ENCODE data around the gene CCBE1.

The CCBE1 gene

DNA sequence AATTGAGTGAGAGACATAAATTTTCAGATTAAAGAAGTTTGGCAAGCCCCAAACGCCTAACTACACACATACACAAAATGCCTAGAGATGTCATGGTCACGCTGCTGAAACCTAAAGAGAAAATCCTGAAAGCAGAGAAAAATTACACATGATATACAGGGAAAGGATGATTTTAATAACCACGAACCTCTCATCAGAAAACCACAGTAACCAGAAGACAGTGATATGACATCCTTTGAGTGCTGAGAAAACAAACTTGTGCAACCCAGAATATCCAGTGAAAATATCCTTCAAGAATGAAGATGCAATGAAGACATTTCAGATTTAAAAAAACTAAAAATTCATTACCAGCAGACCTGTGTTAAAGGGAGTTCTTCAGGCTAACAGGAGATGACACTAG, 215.8 kb downstream of the CCBE1 start:
- DNase-seq: no peak

DNA sequence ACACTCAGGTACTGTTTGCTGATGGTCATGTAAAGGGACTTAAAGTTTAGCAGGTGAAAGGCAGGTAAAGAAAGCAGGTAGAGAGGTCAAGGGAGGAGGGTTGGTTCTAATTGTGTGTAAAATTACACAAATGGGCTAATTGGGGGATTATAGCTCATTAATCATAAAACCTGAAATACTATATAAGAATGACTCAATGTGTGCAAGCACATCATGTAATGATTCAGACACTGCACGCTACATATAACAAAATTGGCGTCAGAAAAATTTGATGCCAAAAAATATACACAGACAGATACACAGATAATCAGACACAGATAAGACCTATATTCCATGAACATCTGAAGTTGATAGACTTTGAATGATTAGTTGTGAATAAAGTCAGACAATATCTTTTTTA, 217.4 kb downstream of the CCBE1 start:
- no peak for DNase-seq

DNA sequence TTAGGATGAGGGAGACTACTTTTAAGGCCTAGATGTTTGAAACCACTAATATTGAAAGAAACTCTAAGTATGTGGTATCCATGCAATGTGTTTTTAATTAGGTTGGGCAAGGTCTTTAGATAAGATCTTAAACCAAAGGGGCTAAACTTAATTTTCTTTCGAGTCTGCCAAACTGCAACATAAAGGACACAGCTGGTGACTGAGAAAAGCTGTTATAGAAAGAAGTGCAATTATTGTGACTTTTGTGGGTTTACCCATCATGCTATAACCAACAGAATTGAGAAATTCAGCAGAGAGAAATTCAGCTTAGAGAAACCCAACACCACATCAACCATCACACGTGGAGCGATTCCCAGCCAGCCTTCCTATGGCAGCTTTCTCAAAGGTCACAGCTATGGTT, 218.6 kb downstream of the CCBE1 start:
- DNase-seq: no peak

DNA sequence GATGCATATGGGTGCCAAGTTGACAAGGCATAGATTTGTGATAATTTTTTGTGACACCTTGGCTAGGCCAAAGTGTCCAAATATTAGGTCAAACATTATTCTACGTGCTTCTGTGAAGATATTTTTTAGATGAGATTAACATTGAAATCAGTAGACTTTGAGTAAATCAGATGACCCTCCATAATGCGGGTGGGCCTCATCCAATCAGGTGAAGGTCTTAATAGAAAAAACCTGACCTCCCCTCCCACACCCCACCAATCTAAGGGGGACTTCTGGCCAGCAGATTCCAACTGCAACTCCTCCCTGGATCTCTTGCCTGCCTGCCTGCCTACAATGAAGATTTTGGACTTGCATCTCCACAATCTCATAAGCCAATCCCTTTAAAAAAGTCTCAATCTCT, 219.4 kb downstream of the CCBE1 start:
- no peak for DNase-seq

DNA sequence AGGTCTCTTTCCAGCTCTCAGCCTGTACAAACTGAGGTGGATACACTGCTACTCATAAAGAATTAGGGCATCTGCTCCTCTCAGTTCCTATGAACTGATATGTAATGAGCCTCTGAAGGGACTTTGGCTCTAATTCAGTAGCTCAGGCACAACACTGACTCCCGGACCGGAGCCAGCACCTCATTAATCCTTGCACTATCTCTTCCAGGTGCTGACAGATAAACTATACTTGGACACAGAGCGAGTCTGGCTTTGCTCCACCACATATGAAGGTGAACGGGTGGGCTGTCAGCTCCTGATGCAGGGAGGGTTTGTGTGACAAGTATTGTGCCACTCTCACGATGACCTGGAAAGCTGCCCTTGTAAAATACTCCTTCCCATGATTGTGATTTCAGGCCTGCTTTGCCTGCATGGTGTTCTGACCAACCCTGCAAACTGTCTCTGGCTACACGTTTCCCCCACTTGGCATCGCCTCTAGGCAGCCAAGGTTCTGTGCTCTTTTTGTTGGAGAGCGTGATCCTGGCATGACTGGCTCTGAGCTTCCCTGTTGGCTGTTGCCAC, 226.6 kb downstream of the CCBE1 start:
- DNase-seq: no peak

DNA sequence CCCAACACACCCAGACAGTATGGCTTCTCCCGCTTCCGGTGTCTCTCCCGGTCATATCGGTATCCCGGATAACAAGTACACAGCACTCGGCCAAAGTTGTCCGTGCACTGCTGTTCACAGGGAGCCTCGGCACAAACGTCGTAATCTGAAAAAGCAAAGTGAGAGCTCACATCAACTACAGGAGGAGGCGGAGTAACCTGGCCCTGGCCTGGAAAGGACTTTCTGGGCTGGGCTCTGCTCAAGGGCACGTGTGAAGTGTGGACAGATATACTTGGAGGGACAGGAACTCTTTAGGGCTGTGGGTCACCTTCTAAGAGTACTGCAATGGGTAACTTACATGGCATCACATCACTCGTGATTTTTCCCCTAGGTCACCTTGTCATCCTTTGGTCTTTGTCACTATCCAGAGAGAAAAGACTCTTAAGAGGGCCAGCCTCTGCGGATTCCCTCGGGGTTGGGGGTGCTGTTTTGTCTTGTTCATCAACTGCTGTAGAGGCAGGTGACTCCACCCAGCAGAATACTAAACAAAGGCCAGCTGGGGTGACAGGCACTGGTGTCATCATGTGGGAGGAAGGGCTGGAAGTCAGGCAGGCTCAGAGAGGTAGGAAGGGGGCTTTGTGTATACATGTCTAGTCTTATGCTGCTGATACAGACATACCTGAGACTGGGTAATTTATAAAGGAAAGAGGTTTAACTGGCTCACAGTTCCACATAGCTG, 227.6 kb downstream of the CCBE1 start:
- DNase-seq: no peak

DNA sequence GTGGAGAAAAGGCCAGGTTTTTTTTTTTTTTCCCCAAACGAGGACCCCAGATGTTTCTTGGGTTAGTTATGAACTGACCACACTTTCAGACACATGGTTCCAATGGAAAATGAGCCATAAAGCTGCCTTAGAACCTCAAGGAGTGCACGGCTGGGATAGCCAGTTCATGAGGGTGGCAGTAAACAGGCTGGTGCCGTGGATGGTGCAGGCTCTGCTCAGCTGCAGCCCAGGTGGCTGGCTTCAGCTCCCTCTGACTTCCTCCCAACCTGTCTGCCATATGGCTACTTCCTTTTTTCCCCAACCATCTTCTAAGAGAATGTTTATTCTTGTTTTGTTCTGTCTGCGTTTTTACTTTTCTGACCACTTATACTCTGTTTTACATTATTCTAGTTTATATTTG, 228.4 kb downstream of the CCBE1 start:
- no peak for DNase-seq

DNA sequence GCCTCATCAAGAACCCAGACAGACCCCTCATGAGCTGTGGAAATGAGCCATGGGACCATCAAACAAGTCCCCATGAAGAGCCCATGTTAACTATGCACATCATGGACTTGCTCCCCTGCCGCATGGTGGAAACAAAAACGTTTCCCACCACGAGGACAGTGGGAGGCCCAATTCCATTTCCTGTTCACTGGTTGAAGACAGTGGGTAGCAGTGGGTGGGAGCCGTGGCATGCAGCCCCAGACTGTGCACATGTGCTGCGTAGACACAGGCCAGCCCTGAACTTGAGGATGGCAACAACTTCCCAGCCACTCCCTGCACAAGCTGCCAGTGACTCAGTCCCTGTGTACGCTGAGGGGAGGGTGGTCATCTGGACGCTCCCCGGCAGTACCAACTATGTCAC, 229.7 kb downstream of the CCBE1 start:
- DNase-seq: no peak

DNA sequence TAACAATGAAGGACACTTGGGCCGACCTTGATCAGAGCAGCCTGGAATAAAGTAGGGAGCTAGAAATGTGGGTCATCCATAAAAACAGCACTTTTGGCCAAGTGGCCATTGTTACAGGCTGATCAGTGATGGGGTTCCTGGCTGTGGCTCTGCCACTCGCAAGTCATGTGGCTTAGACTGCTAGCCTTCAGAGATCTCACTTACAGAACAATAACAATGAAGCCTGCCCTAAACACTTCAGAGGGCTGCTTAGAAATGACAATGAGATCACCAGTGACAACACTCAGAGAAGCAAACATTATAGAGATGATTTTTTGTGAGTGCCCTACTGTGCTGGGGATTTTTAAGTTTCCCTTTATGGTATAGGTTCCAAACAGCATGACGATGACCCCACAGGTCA, 230.2 kb downstream of the CCBE1 start:
- DNase-seq: no peak

DNA sequence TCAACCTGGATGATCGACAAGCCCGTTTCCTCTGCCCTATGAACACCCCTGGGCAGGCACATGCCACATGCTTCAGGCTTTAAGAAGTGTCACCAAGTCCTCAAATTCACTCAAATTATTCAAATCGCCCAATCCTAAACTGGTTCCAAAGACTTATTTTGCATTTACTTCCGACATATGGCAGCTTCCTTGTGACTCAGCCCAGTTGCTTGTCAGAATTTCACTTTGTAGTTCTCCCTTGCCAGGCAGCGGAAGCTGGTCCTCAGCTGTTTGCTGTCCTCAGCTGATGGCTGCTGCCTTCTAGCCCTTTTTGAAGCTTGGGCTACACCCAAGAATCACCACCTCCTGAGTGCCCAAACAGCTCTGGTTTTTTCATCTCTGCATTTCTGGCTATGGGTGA, 232.7 kb downstream of the CCBE1 start:
- no peak for DNase-seq

DNA sequence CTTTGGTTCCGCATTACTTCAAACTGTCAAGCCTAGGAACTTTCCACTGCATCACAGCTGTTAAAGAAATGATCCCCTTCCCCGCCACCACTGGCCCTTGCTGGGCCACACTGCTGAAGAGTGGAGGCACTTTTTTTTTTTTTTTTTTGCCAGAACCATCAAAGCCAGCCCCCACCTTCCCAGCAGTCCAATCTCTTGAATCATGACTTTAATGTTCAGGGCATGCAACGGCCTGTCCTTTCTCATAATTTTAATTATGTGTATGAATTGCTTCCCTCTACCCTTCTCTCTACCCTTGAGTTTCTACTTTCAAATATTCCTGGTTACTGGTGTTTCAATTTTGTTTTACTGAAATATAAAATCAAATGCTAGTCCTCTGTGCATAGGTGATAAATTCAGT, 236.1 kb downstream of the CCBE1 start:
- no peak for DNase-seq

DNA sequence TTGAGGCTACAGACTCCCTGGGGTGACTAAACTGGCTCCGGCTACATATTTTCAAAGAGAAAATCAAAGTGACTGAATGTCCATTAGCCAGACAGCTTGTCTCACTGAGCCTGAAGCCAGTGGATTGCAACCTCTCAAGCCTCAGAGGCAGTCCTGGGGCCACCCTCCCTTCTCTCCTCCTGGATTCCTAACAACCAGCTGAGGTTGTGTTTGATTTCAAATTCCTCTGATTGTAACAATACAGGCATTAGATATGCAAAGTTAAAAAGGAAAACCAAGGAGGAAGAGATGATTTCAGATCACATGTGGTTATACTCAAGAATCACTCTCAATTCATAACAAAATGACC, 237.2 kb downstream of the CCBE1 start:
- DNase-seq: no peak

DNA sequence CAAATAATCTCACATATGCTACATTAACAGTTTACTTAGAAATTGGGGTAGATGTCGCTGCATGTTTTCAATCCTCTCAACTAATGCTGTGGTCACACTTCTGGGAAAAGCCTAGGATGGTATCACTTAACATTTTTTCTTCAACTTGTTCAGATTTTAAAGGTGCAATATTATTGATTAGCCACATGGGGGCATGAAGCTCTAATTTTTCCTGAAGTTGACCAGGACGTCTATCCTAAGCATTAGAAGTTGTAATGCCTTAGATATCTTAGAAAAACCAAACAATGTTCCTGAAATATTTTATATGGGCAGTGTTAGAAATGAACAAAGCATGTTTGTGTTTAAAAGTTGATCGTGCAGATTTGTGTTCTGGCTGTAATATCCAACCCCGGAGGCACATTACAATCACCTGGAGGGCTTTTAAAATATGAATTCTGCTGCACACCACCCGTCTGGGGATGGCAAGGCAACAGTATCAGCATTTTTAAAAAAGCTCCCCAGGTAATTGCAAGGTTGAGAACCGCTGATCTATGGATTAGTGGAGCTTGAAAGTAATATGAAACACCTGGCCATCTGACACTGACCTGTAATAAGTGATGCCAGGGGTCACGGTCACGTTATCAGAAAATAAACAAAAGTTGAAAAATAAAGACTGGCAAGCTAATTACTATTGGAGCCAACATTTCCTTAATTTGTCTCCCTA, 237.7 kb downstream of the CCBE1 start:
- no peak for DNase-seq

DNA sequence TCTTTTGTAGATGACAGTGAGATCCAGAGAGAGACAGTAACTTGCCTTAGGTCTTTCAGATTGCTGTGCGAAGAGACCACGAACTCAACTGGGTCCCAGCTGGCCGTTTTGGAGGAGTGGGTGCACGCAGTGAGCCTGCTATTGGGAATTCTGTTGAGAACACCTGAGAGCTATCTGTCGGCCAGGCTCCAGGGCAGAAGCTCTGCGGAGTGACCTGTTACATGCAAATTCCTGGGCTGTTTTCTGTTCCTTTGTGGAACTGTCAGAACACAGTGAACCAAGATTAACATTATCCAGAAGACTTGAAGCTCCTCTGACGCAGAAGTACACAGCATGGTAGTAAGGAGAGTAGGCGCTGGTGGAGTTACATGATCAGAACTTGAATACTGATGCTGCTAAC, 238.6 kb downstream of the CCBE1 start:
- no peak for DNase-seq

DNA sequence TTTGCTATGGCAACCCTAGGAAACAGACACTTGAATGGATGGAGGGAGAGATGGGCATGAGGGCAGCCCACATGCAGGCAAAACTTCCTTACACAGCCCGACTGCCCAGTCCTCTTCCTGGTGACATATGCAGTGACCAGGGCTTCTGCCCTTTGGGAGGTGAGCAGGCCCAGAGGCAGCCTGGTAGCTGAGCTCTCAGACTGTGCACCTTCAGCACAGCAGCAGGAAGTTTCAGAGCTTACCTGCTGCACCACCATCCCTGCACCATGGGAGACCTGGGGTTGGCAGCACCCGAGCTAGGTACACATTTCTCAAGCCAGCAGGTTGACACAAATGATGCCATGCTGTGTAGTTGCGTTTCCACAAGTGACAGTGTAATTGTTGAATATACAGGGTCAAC, 240.6 kb downstream of the CCBE1 start:
- DNase-seq: no peak

DNA sequence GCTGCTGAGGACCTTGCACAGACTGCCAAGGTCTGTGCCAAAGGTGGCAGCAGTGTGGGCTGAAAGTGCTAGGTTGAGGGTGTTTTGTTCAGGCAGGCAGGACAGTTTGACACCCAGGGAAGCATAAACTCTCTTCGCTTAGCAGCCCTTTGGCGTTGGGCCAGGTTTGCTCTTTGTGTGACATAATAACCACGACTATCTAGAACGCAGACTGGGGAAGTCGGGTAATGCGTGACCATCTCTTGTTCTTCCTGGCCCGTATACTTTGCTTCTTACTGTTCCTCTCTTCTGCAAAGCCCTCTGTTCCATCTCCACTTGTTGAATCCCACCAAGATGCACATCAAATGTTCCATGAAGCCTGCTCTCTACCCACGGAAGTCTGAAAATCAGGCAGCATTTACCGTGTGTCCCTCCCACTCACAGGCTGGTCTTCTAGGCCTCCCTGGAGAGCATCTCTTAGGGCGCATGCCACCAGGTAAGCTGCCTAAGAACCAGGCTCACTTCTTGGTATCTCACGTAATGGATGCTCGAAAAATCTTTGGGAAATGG, 241.4 kb downstream of the CCBE1 start:
- DNase-seq: no peak

DNA sequence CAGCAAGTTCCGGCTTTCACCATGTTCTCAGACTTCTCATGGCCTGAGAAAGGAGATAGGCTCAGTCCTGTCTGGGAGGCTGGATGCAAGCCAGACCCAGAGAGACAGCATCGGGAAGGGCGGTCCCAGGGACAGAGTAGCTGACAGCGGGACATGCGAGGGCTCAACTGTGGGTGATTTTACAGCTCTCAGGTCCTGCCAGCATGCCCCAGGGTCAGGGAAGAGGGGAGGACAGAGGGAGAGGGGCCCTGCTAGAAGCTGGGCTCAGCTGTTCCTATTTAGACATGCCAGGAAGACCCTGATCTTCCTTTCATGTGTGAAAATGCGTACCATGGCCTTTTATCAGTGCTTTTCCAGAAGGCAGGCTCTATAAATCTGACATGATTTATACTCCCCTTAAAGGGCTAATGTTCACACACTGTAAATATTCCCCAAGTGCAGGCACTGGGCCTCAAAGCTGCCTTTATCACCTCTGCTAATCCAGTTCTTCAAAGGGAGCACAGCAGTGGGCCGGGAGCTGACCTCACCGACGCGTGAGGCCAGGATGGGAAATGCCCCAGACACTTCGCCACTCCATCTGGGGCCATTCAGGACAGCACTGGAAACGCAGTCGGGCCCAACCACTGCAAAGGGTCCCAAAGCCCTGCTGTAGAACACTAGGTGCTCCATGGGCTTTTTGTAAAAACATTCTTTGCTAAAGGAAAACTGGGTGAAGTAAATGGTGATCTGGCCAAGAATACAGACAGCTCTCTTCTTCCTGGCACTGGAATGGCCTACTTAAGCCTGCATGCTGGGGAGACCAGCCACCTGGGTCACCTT, 242.1 kb downstream of the CCBE1 start:
- DNase-seq: no peak

DNA sequence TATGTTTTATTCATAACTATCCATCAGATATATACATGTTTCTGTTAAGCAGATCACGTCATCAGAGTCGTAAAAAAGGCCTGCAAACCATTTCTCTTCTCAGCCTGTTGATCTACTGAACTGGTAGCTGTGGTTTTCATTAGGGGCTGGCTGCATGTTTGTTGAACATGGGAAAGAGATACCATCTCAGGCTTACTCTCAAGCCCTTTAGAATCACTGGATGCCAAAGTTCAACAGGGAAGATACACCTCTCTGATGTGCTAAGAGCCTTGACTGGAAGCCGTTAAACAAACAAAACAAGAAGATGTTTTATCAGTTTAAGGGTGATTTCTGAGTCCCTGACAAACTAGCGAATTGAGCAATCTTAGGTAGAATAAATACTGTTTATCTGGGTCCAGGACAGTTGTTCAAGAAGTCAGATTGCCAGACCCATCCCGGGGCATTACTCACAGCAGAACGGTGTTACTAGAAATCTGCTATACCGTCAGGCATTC, 243.7 kb downstream of the CCBE1 start:
- no peak for DNase-seq

DNA sequence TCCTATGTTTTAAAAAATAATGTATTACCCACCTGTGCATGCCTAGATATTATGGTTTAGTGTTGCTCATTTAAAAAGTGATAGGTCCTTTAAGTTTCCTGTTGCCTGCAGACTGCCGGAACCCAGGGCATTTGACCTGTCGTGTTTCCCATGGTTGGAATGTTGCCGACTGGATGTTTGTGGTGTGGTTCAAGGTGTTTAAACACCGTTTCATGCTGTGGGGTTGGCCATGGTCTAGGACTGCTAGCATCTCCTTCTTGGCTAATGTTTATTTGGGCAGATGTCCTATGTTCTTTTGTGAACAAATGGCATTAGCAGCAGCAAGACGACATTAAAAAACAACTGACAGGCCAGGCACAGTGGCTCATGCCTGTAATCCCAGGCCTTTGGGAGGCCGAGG, 245.3 kb downstream of the CCBE1 start:
- DNase-seq: no peak

DNA sequence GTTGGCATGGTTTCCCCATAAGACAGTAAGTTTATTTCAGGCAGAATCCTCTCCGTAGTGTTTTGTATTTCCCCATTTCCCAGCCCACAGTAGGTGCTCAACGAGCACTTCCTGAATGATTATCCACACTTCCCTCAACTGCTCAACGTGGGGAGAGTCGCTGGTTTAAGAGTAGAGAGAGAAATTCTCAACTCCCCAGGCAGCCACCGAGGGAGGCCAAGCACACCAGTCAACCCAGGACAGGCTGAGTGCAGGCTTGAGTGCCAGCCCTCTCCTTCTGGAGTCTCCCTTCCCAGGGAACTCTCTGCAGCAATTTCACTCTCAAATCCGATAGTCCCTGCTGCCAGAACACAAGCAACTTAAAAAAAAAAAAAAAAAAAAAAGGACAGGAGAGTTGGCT, 246.2 kb downstream of the CCBE1 start:
- no peak for DNase-seq

DNA sequence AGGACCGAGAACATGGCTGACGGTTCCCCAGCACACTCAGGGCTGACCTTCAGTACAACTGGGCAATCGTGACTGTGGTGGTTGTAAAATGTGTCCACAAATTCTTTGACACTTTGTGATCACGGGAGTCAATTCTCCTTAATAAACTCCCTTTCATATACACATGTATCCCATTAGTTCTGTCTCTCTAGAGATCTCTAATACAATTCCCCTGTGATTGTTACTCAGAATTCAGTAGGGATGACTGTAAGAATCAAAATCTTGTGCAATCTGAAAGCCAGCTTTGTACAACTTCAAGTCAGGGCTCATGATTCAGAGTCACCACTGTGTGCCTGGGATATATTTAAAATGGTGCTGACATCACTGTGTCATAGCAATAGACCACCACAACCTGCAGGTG, 248.7 kb downstream of the CCBE1 start:
- no peak for DNase-seq

DNA sequence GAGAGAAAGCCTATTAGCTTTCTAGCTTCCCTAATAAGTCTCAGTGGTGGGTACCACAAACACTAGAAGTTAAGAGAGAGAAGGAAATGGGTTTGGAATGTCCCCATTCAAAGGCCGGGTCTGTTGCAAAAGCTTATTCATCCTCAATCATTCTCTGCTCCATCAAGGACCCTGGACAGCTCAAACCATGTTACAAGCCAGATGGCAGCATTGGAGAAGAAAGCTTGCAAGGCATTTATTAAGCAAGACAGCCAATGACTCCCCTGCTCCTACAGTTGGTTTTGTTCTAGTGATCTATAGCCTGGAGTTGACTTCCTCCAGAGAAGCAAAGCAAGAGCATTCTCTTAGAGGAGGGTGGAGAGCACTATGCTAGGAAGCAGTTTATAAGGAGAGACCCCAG, 251.2 kb downstream of the CCBE1 start:
- no peak for DNase-seq

DNA sequence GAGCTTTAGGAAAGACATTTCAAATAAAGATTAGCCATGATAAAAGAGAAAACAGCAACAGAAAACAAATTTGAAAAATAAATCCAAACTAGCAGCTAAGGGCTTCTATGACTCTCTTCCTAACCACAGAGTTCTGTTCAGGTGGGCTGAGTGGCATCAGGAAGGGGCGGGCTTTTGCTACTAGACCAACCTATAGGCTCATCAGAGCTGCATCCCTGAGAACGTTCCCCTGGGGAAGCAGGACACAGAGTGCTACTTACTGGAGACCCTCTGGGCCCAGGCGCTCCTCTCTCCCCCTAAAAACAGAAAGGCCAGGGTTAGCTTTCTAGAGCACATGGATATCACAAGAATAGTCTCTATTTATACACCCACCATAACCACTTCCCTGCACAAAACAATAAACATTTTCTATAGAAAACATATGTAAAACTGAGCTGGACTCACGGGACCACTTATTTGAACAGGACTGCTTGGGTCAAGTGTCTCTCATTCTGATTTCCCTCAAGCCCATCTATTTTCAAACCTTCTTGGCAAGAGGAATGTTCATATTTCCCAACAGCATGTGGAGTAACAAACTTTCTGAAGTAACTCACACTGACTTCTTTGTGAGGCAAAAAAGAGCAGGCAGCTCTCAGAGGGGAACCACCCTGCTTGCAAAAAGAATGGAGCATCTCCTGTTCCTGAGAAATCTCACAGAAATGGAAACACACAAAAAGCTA, 259.2 kb downstream of the CCBE1 start:
- DNase-seq: no peak

Measured in activated T-cell treated with anti-CD3 and anti-CD28 coated beads for 4 hours (primary cell).